Head of caudate nucleus (tissue), 42 donors: Measurements from ENCODE around the gene KCNQ1.

Experiments used
- DNase-seq, 42 donors: peaks; one replicate each; pipeline versions ENCODE4 v3.0.0 to v3.0.0-alpha.2; 2020 to 2021; ENCODE audit warnings: mixed read lengths in 7 of 42
- intact Hi-C: fragments of 100-400 bp; cut with DNase I; formaldehyde crosslinking; loops from one replicate; pipeline ENCODE4 v1.15.0; 2022

KCNQ1 gene

DNA sequence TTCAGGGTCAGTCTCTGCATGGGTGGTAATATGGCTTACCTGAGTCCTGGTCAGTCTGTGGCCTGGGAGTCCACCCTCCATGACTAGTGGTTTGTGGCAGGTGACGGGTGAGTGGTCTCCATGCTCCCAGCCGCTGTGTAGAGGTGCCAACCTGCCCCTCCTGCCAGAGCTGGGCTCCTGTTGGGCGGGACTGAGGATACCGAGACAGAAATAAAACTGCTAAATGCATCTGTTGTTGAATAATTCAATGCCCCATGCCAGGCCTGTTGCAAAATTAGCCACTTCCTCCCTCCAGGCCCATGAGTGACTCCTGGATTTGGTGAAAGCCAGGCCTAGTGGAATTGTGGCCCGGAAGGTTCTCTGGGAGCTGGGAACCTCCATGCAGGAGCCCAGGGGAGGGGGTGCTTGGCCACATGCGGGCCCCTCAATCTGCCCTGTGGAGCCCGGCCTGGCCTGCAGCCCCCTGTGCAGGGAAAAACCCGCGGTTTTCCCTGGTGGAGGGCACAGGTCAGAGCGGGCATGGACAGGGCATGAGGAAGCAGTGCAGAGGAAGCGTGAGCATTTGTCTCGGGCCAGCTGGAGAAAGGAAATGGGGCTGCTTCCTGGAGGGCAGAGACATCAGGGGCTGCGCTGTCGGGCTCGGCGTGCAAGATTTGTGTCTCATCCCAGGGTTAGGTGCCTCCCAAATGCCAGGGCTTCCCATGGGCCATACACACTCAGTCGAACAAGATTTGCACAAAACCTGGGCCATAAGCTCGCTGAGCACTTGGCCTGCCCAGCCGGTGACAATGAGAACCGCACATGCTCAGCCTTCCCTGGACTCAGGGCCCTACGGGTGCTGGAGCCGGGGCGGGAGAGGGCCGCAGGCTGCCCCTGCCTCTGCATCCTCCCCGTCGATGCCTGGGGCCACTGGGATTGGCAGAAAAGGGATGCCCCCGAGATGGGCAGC is 66.9 kb downstream of the KCNQ1 start:
- intact Hi-C loops = no loop called here
- peak in 24 of 42 donors; percentile 3 to 48 (median 21) for DNase-seq

DNA sequence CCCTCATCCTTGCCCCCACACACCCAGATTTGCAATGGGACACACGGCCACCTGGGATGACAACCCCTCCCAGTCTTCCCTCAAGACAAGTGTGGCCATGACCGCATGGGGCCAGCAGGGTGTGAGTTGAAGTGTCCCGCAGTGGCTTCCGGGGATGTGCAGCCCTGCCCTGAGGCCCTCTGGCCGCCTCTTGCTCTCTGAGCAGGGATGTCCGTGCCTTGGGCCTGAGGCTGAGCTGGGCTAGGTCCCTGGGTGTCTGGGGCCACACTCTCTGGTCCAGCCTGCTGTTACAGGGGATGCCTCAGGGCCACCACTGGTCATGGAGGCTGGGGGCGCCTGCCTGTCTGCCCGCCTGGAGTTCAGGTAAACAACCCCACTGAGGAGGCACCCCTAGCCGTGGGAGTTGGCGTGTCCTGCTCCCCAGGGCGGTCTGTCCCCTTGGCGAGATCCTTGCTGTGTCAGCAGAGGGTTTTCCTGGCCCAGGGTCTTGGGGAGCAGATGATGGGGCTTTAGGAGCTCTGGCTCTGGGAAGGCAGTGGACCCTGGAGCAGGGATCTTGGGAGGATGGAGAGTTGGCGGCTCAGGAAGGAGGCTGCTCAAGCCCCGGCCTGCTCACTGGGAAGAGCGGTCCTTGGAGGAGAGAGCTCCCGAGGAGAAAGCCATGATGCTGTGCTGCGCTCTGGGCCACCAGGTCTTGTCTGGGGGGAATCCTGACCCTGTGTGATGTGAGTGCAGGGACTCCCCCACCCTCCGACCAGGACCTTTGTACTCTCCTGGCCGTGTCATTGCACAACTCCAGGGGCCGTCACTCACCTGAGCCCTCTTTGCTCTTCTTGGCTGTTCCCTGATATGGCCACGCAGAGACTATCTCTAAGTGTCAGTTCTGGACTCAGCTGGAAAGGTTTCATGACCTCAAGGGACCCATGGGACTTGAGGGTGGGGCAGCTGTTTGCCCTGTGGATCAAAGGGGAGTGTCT is 67.9 kb downstream of the KCNQ1 start:
- intact Hi-C loops = no loop called here
- DNase-seq = peak in 22 of 42 donors; percentile 1 to 36 (median 10)

DNA sequence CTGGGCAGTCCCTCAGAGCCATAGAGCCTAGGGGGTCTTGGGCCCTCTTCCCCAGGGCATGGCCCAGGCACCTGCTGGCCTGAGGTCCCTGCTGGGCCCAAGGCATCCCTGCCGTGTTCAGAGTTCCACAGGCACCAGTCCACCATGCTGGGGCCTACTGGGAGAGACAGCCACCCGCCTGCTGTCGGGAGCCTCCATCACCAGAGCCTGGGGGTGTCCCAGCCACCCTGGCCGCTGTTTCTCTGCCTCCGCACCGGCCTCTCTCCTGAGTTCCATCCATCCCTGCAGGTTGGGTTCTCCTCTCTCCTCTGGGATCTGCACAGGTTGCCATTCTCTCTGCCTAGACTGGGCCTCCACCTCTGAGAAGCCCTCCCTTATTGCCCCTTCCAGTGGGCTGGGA is 68.6 kb downstream of the KCNQ1 start:
- peak in 13 of 42 donors; percentile 1 to 18 (median 4) for DNase-seq
- intact Hi-C loops = no loop called here

DNA sequence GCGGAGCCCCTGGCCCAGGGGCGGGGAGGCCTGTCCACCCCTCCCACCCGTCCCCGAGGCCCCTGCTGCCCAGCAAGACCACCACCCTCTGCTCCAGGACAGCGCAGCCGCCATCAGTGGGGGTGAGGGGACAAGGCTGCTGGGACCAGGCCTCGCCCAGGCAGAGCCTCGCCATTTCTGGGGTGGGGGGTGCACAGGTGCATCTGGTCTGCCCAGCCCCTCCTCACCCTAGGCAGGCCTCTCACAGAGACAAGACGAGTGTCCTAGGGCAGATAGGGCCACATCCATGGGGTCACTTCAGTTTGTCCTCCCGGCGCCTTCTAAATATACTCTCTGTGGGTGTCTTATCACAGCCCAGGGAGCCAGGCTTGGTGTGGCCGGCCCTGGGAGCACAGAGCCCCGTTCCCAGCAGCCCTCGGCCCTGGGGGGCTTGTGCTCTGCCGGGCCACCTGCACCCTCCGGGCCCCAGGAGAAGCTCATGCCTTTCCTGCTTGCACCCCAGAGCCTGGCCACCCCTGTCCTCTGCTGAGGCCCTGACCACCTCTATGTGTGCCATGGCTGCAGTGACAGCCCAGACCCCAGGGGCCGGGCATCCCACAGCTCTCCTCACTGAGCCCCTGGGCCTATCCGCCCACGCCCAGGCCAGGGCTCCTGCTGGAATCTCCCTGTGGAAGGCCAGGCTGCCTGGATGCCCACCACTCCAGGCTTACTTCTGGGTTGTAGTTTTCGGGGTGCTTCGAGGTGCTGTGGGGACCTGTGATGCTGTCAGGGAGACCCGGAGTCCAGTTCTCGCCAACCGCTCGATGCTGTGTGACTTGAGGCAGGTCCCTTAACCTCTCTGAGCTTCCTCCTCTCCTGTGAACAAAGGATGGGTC is 70.8 kb downstream of the KCNQ1 start:
- intact Hi-C loops = no loop called here
- DNase-seq = peak in 20 of 42 donors; percentile 0 to 34 (median 6)

DNA sequence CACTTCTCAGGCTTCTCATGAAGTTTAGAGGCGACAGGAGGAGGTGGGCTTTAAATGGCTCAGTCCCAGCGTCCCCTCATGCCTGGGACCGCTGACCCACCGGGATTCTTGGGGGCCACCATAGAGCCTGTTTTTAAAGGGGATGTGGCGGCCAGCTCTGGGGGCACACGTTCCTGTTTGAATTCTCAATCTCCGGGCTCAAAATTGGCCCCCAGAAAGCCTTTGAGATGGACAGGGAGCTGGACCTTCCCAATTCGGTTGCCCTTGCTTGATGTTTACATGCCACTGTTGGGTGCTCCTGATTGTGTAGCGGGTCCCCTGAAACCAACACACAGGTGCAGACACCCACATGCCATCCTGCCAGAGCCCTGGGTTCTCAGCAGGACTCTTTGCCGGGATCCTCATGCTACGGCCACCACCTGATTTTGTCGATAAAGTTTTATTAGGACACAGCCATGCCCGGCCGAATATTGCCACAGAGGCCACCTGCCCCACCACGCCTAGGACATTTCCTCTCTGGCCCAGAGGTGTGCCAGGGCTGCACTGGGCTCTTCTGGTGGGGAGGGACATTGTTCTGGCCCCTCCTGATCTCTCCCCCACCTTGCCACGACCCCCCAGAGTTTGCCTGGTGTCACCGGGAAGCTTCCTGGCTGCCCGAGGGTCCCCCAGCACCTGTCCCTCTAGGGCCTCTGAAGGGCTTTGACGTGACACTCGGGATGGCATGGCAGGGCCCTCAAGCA is 71.6 kb downstream of the KCNQ1 start:
- intact Hi-C loops = no loop called here
- DNase-seq = peak in 17 of 42 donors; percentile 1 to 28 (median 6)

DNA sequence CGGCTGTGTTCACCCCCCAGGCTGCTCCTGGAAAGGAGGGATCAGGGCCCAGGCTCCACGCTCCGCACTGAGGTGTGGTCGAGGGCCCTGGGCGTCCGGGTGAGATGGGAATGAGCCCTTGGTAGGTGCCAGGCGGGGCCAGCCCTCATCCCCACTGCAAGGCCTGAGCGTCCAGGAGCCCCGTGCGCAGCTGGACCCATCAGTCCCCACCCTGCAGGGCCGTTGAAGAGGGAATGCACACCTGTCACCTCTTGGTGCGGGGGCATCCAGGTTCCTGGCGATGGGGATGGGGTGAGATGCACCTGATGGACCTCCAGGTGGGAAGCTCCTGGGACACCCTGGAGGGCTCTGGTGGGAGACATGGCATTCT is 72.2 kb downstream of the KCNQ1 start:
- peak in 20 of 42 donors; percentile 0 to 28 (median 6) for DNase-seq
- intact Hi-C loops = no loop called here

DNA sequence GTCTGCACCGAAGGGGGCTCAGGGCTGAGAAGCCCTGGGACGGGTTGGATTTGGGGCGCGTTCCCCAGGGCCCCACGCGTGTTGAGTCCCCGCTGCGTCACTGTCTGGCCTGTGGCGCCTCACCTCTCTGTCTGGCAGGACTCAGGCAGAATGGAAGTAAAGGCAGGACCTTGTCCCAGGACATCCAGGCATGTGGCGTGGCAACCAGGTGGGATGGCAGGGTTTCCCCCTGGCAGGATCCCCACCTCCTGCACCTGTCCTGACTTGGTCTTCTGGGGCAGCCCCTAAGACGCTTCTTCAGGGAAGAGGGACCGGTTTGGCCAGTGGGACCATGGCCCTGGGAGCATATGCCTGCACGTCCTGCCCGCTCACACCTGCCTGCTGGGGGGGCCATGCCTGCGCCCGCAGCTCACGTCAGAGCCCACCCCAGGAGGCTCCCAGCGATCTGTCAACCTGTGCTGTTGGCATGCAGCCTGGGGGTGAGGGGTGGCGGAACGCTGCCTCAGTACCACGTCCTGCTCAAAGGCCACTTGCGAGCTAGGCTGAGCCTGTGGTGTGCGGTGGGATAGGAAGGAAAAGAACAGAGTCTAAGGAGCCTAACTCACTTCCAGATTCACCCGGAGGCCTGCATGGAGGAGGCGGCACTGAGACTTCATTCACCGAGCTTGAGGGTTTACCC is 72.7 kb downstream of the KCNQ1 start:
- DNase-seq = peak in 25 of 42 donors; percentile 0 to 31 (median 6)
- intact Hi-C loops = no loop called here

DNA sequence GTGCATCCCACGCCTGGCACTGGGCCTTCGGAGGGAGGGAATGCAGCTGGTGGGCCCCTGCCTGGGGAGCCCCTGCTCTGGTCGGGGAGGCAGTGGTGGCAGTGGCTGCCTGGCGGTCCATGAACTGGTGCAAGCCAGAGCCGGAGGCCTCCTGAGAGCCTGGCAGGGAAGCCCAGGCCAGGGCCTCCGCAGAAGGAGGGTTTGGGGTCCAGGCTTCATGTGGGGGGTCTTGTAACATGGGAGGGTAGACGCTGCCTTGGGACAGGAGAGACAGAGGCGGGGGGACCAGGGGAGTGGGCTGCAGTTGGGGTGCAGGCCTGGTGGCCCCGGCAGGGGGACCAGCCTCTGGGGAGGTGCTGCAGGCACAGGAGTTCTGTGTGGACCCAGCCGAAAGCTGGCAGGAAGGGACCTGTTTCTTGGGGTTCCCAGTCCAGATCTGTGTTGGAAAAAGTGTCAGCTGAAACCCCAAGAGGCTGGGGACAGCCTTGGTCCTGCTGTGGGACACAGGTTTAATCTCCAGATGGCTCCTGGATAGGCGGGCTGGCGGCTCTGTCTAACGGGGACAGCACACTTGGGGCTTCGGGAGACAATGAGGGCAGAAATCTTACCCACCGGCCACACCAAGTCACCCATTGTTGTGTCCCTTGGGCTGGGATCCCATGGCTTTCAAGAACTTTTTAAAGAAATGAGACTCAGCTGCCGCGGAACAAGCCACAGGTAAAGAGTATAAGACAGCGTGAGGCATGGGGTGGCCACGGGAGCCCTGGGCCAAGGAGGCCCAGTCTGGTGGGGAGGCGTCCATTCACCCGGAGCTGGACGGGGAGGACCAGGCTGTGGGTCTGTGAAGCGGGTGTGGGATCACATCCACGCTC is 73.5 kb downstream of the KCNQ1 start:
- intact Hi-C loops = no loop called here
- peak in 33 of 42 donors; percentile 1 to 33 (median 6) for DNase-seq

DNA sequence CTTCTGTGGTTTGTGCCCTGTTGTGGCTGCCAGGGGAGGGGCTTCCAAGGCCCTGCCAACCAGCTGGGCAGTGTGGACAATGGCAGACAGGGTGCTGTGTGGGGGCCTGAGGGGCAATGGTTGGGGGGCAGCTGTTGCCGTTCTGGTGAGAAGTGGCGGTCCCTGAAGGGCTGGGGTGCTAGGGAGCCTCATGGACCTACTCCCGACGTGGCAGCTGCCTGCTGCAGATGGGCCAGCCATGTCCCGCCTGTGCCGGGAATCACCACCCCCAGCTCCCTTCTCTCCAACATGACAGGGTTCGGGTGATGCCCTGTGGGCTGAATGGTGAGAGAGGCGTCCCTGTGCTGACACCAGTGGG is 74.2 kb downstream of the KCNQ1 start:
- intact Hi-C loops = no loop called here
- peak in 26 of 42 donors; percentile 0 to 37 (median 6) for DNase-seq

DNA sequence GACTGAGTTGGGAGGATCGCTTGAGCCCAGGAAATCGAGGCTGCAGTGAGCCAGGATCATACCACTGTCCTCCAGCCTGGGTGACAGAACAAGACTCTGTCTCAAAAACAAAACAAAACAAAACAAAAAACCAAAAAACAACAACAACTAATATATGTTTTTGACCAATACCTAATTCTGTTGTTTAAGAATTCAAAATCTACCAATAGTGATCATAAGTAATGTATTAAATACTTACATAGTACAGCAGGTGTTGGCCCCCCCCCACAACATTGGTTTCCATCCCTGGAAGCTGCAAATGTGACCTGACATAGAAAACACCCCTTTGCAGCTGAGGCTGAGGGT is 74.7 kb downstream of the KCNQ1 start:
- intact Hi-C loops = no loop called here
- DNase-seq = peak in 3 of 42 donors; percentile 5 to 23 (median 8)

DNA sequence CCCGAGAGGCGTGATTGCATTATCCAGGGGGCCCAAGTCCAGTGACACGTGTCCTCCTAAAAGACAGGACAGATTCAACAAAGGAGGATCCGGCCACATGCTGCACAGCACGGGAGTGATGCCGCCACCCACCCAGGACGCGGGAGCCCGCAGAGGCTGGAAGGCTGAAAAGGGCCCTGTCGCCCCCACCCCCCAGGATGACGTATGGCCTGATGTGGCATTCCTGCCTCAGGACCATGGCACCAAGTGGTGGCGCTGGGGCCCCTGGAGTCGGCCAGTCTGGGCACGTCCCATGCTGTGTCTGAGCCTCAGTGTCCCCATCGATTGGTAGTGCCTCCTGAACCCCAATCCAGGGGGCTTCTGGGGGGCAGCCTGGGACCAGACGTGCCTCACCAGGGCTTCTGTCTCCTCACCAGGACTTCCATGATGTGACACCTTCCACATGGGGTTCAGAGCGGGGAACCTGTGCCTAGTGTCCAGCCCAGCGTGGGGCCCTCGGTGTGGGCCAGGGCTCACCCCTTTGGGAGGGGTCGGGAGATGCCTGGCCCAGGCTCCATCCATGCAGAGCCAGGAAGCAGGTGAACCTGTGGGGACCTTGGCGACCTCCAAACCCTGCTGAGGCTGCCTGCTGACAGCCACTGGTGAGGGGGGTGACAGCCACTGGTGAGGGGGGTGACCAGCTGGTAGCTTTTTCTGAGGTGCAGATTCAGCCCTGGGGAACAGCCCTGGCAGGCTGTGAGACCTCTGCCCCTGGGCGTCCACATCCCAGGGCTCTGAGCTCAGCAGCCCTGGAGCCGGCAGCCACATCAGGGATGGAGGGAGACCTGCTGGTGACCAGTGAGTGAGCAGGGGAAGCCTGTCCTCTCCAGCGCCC is 75.3 kb downstream of the KCNQ1 start:
- intact Hi-C loops = no loop called here
- DNase-seq = peak in 33 of 42 donors; percentile 1 to 38 (median 9)

DNA sequence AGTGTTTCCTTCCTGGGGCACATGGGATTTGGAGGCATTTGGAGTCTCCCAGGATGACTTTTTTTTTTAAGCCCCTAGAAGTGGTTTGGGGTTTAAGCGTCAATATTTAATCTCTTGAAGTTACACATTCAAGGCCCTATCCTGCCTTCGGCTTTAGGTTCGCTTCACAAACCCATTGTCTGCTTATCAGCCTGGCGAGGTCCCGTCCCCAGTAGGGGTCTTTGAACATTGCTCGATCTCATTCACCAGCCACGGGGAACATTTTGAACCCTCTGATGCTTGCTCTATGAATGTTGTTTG is 75.9 kb downstream of the KCNQ1 start:
- DNase-seq = peak in 15 of 42 donors; percentile 0 to 30 (median 4)
- intact Hi-C loops = no loop called here

DNA sequence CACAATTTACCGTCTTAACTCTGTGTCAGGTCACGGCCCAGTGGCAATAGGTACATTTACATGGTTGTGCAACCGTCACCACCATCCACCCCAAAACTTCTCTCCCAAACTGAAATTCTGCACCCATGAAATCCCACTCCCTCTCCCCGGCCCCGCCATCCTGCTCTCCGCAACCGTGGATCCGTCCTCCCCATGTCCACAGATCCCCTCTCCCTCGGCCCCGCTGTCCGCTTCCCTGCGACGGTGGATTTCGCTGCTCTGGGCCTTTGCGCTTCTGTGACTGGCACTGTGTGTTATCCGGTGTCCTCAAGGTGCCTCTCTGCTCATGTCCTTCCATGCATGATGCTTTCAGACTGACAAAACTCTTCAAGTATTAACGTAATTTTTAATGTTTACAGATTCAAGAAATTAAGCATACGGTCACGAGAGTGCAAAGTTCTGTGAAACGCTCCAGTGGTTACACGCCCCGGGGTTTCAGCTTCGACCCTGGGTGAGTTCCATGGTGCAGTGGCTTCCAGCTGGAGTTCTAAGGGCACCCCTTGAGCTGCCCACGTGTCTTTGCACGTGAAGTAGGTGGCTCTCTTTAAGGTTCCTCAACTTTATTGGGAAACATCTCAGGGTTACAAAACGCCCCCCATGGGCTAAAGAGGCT is 76.4 kb downstream of the KCNQ1 start:
- peak in 30 of 42 donors; percentile 0 to 43 (median 7) for DNase-seq
- intact Hi-C loops = no loop called here

DNA sequence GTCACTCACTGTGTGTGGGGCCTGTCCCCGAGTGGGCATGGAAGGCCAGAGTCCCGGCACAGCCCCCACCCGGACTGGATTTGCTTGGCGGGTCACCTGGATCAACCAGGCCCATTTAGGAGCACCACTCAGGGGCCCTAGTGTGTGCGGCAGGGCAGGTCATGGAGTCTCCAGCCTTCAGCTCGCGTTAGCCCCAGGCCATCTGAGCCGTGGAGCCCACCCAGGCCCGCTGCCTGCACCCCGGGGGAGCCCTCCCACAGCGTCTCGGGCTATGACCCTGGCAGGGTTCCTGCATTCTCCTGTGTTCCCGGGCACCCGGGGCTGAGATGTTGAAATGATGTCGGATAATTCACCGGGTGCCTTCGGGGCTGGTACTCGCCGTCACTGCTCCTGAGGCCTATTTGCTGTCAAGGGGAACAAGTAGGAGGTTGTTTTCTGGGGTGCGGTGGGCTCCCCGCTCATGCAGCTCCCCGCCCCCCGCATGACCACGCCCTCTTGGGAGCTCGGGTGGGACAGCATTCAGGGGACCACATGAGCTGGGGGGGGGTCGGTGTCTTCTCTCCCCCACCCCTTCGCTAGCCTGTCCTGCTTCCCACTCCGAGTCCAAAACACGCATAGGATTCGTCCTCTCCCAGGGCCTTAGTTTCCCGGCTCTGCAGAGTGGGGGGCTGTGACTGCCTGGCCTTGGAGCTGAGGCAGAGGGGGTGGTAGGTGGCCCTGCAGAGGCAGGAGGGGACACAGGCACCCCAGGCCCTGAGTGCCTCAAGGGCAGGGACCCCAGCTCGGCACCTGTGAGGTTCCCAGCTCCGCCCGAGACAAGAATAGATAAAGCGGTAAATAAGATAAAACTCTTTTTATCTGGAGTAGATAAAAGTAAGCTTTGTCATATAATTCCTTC is 77.2 kb downstream of the KCNQ1 start:
- intact Hi-C loops = no loop called here
- DNase-seq = peak in 33 of 42 donors; percentile 0 to 34 (median 6)
